Spleen (tissue), 7 donors: ENCODE measurements around the gene LST1.

Experiments used
- POLR2A ChIP-seq, 3 donors: fragments of 450-650 bp; IDR thresholded peaks; one replicate each; pipeline ENCODE4 v1.5.1; 2017; ENCODE audit warnings: antibody characterized with exemption in 3 of 3, mild to moderate bottlenecking in 1 of 3
- POLR2AphosphoS5 ChIP-seq, 3 donors: sonication (generic); formaldehyde crosslinking; IDR thresholded peaks; one replicate each; pipeline ENCODE4 v1.5.1; 2017; ENCODE audit warnings: antibody characterized with exemption in 3 of 3
- TF ChIP-seq, protein P1 (sequence below), 11 experiments: fragments of 200-600 bp in 7 of 11; fragments of 450-650 bp in 4 of 11; sonication (generic) in 4 of 11; IDR thresholded peaks in 8 of 11; conservative IDR thresholded peaks in 3 of 11; 1 replicate in 7 of 11; 2 replicates in 4 of 11; pipeline versions ENCODE4 v1.4.0 to v1.8.0; 2016 to 2021; ENCODE audit warnings: antibody characterized with exemption in 11 of 11, inconsistent platforms in 4 of 11, mild to moderate bottlenecking in 1 of 11
- donor health status: DM: no; HTN: no; CAD: no; lungs with moderate emphysema.
- donor health status: DM: no; HTN: no; CAD: no.
- donor health status: DM: no; HTN: no; CAD: no.

DNA sequence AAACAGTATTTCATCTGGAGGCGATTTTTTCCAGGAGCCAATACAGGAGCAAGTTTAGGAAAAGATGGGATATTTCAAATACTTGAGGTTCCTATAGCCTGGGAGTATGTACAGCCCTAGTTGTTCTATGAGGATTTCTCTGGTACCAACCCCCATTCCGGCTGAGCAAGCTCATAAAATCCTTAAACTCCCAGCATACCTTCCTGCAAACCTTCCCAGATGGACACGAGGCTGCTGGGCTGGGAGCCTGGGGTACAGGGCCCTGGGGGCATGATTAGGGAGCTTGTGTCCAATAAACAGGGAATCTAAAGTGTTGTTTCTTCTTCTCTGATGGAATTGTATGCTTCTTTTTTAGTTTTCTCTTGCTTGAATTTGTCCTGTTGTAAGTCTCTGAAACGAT lies 35.9 kb downstream of the LST1 start:
- TF ChIP-seq, protein P1, sequence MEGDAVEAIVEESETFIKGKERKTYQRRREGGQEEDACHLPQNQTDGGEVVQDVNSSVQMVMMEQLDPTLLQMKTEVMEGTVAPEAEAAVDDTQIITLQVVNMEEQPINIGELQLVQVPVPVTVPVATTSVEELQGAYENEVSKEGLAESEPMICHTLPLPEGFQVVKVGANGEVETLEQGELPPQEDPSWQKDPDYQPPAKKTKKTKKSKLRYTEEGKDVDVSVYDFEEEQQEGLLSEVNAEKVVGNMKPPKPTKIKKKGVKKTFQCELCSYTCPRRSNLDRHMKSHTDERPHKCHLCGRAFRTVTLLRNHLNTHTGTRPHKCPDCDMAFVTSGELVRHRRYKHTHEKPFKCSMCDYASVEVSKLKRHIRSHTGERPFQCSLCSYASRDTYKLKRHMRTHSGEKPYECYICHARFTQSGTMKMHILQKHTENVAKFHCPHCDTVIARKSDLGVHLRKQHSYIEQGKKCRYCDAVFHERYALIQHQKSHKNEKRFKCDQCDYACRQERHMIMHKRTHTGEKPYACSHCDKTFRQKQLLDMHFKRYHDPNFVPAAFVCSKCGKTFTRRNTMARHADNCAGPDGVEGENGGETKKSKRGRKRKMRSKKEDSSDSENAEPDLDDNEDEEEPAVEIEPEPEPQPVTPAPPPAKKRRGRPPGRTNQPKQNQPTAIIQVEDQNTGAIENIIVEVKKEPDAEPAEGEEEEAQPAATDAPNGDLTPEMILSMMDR (IDR thresholded peaks at IDR 0.05 in 8 of 11, conservative IDR thresholded peaks at IDR 0.05 in 3 of 11), result no peak
- no peak for TF ChIP-seq POLR2AphosphoS5 (IDR thresholded peaks at IDR 0.05)
- TF ChIP-seq POLR2A (IDR thresholded peaks at IDR 0.05), result no peak
